ENCODE results near the gene TNS3.
A peak's percentile ranks its signal among the peaks of the same experiment; 100 is the strongest.
"Not testable (repeated sequence)": the region's sequence is repeated elsewhere in the genome, so short reads cannot be mapped to it uniquely, and the experiment has no call there.

Gene TNS3

DNA sequence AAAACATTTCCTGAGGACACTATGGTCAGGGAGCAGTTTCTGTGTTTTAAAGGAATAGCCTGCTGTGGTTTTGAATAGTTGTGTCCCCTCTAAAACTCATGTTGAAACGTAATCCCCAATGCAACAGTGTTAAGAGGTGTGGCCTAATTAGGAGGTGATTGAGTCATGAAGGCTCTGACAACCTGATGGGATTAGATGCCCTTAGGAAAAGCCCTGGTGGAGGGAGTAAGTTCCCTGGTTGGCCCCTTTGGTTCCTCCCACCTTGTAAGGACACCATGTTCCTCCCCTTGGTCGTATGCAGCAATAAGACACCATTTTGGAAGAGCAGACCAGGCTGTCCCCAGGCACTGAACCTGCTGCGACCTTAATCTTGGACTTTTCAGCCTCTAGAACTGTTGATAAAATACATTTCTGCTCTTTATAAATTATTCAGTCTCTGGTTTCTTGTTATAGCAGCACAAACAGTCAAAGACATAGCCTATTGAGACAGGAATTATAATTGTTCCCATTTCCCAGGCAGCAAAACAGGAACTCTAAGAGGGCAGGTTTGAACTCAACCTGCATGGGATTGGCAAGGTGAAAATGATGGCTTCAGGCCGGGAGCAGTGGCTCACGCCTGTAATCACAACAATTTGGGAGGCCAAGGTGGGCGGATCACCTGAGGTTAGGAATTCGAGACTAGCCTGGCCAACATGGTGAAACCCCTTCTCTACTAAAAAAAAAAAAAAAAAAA, 20.5 kb upstream of the TNS3 start:
- no peak for DNase-seq

DNA sequence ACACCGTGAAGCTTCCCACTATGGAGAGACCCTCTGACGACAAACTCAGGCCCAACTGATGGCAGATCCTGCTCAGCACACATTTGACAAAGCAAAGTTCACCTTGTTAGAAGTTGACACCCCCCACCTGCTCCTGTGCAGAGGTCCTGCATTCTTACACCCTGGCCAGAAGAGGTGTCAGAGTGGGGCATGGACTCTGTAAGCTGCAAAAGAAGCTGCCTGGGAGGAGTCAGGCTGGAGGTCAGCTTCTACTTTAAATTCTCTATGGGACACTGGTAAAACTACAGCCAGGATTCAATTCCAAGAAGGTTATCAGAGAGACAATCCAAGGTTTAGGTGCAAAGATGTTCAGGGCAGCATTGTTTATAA, 20.0 kb upstream of the TNS3 start:
- no peak for DNase-seq

DNA sequence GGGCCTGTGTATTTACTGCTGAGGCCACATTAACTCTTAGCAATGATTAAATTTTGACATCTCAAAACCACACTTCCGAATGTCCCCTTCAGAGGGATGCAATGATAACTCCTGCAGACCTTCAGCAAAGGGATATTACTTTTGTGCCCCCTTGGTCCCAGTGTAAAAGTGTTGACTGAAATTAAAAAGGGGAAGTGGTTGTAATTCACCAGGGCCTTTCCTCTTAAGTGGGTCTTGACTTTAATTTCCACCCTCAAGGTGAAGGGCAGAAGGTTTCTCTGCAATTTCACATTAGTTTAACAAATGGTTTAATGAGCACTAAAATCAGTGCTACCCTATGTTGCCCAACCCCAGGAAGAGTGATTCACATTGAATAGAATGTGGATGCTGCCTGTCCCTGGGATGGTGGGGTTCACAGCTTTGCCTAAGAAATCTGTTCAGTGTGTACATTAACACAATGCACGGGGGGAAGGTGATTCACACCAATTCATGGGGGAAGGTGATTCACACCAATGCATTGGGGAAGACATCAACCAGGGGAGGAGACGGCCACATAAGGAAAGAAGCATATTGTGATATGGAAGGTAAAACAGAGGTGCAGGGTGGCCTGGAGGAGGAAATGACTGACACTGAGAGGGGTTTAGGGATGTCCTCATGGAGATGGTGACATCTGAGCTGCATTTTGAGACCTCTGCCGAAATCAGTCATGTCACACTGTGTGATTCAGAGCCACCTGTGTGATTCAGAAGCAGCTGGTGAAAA, 19.4 kb upstream of the TNS3 start:
- no peak for DNase-seq

DNA sequence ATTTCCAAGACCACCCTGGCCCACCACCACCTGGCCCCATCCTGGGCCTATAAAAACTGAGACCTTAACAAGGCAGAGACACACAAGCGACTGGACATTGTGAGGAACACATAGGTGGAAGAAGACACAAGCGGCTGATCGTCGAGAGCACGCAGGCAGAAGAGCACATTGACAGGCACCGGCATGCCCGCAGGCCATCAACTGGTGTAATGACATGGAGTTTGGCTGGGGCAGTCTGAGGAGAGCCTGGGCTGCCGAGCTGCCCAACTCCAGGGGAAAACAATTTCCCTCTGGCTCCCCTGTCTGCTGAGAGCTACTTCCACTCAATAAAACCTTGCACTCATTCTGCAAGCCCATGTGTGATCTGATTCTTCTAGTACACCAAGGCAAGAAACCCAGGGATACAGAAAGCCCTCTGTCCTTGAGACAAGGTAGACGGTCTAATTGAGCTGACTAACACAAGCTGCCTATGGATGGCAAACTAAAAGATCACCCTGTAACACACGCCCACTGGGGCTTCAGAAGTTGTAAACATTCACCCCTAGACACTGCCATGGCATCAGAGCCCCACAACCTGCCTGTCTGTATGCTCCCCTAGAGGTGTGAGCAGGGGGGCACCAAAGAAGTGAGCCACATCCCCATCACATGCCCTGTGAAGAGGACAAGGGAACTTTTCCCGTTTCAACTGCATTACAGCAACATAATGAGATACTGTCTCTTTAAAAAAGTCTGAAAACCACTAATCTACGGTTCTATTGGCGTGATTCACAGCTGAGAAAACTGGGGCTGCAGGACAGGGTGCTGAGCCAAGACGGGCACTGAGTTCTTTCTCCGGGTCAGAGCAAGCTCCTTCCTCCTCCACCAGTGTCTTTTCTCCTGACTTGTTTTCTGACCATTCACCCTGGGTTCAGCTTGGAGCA, 18.5 kb upstream of the TNS3 start:
- no peak for DNase-seq

DNA sequence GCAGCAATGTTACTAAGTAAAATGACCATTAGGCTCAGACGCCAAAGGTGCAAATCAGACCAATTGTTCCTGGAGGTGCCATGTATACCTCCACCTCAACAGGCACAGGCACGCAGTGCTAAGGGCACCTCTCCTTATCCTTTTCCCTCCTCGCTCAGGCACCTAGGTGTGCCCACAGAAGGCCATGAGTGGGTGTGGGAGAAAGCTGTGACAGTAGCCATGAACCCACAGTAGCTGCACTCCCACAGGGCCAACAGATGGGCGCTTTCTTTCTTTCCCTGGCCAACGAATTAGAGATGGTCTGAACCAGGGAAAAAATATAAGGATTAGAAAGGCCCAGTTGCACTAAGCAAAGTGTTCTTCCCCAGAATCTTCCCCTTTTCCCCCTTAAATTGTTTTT, 15.5 kb upstream of the TNS3 start:
- DNase-seq: no peak

DNA sequence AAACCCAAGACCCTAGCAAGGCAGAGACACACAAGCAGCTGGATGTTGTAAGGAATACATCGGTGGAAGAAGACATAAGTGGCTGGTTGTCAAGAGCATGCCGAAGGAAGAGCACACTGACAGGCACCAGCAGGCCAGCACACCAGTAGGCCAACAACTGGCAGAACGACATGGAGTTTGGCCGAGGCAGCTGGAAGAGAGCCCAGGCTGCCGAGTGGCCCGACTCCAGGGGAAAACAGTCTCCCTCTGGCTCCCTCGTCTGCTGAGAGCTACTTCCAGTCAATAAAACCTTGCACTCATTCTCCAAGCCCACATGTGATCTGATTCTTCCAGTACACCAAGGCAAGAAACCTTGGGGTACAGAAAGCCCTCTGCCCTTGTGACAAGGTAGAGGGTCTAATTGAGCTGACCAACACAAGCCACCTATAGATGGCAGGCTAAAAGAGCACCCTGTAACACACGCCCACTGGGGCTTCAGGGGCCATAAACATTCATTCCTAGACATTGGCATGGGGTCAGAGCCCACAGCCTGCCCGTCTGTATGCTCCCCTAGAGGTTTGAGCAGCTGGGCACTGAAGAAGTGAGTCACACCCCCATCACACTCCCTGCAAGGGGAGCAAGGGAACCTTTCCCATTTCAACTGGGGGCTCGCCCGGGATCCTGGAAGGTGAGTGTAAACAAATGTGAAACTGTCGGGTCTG, 14.7 kb upstream of the TNS3 start:
- peak; percentile 44 to 58 for DNase-seq

DNA sequence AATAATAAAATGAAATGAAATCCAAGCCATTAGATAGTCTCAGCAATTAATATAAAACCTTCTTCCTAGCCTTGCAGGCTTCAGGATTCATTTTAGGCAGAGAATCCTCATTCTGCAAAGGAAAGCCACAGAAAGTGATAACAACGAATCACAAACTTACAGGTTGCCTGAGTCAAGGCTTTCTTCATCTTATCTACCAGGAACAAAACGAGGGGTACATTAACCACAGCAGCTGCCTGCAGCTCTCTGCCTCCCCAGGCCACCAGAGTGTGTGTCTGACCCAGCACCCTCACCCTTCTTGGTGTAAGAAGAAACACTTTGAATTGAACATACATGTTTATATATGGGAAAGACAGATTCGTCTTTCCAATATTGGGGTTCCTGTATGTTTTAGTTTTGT, 12.5 kb upstream of the TNS3 start:
- DNase-seq: no peak

DNA sequence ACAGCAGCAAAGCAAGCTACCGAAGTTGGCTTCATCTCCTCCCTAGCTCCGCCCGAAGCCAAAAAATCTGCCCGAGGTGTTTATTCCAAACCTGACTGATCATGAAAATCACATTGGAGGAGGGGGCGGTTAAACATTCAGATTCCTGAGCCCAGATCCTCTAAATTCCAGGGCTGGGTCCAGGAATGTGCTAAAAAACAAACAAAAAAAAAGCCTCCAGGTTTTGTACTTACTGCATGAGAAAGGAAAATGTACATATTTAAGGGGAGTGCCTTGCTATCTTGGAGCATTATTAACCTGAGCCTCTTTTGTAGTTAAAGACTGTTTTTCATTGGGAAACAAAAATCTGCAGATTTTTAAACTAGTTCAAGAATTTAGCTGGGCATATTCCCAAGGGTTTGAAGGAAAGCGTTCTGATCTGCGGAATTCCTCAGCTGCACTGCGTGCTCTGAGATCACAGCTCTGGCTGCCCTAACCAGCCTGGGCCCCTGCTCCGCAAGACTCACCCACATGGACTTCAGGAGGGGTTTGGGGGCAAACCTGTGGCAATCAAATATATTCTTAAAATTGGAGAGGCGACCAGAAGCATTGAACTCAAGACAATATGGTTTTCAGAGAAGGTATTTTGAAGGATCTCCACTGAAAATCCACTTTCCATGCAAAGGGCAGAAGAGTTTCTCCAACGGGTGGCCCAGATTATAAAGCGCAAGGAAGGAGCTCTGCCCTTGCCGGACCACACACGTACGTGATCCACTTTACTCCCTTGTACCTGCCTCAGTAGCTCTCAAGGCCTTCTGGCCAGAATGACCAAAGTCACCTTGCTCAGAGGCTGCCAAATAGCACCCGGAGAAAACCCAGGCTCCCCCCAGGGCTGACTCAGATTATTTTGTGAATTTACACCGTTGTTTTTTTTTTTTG, 10.0 kb upstream of the TNS3 start:
- DNase-seq: no peak

DNA sequence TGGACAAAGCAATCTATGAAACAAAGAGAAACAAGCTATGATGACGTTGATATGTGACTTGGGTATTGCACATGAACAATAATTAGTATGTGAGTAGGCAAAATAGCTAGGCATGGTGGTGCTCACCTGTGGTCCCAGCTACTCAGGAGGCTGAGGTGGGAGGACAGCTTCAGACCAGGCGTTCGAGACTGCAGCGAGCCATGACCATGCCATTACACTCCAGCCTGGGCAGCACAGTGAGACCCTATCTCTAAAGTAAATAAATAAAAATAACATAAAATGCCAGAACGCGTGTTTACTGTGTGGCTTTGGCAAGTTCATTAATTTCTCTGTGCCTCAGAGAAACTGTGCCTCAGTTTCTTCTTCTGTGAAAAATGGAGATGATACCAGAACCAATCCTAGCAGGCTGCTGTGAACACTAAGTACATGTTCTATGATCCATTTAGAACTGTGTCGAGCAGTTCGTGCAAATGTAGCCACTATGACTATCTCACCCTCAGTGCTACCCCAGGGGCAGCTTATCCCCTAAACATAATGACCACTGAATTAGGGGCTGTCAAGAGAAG, 9.3 kb upstream of the TNS3 start:
- no peak for DNase-seq

DNA sequence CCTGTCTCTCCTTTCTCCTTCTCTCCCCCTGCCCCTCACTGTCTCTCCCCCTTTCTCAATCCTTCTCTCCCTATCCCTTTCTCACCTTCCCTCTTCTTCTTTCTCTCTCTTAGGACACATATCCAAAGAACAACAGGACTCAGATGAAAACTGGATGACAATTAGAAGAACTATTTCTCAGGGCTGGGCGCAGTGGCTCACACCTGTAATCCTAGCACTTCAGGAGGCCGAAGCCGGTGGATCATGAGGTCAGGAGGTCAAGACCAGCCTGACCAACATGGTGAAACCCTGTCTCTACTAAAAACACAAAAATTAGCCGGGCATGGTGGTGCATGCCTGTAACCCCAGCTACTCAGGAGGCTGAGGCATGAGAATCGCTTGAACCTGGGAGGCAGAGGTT, 8.3 kb upstream of the TNS3 start:
- DNase-seq: not testable (repeated sequence)

DNA sequence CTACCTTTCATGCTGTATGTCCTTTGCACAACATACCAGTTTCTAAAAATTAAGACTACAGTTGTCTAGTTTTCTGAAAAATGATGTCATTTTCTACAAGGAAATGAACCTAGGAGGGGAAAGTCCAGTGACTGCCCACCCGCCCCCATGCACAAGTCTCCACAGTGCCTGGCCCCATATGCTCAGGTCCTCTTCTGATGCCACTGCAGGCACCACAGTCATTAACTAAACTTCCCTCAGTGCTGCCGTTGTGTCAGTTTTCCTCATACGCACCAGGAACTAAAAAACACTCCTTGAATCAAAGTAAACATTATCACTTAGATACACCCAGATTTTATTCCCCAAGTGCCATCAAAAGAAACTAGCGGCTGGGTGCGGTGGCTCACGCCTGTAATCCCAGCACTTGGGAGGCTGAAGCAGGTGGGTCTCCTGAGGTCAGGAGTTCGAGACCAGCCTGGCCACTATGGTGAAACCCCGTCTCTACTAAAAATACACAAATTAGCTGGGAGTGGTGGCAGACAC, 6.9 kb upstream of the TNS3 start:
- DNase-seq: no peak

DNA sequence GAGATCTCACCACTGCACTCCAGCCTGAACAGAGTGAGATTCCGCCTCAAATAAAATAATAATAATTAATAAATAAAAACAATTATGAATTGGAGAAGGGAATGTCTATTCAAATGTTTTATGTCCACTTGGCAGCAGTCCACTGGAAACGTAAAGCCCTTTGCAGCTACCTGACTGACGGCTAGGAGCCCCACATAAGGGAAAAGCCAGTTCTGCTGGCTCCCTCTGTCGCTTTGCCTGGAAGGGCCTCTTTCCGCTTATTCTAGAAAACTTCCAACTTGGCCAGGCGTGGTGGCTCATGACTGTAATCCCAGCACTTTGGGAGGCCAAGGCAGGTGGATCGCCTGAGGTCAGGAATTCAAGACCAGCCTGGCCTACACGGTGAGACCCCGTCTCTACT, 6.1 kb upstream of the TNS3 start:
- no peak for DNase-seq

DNA sequence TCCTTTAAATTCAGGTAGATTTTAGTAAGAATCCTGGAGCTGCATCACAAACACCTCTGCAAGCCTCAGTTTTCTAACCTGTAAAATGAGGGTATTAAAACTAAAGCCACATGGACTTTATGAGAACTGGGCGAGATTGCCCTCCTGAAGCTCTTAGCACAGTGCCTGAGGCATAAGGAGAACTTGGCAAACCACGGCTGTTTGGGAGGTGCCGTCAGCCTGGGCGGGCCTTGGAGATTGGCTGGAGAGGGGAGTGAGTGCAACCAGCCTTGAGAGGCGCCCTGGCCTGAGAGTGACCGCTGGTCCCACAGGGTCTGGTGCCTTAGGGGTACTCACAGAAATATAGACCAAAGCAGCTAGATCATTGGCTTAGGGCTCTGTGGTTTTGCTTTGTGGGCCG, 5.4 kb upstream of the TNS3 start:
- DNase-seq: no peak

DNA sequence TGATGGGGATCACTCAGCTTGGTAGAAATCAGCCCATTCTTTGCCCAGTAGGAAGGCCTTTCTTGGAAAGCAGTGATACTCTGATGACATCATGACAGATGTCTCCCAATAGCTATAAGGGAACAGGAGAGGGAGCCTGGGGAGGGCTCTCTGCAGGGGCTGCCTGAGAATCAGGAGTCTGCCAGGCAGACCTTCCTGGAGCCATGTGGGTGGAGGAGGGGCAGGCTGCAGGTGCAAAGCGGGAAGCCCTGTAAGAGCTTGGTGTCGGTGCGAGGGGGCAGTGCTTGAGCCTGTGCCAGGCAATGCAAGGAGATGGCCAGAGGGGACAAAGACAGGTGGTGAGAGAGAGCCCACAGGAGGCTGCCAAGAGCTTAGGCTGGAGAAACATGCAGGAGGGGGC, 5.0 kb upstream of the TNS3 start:
- DNase-seq: peak; percentile 88 to 91

DNA sequence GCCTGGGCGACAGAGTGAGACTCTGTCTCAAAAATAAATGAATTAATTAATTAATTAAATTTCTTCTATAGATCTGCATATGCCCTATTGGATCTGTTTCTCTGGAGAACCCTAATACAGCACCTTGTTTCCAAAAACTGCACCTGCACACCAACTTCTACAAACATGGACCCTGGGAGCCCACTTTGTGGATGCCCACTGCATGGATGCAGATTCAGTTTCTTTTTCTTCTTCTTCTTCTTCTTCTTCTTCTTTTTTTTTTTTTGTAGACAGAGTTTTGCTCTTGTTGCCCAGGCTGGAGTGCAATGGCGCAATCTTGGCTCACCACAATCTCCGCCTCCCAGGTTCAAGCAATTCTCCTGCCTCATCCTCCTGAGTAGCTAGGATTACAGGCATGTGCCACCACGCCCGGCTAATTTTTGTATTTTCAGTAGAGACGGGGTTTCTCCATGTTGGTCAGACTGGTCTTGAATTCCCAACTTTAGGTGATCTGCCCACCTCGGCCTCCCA, 4.3 kb upstream of the TNS3 start:
- DNase-seq: not testable (repeated sequence)

DNA sequence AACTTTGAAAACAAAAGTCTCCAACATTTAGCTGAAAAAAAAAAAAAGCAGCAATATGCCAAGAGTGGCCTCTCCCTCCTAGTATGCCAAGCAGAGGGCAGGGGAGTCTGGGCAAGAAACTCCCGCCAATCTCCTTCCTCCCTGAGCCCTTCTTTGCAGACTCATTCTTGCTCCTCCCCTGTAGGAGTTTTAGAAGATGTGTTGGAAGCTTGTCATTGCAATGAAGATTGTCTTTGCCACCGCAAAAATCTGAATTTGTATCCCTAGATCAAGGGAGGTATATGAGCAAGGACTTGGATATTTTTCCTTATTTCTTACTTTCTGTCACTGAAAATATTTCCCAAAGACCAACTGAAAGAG, 2.6 kb upstream of the TNS3 start:
- DNase-seq: no peak

DNA sequence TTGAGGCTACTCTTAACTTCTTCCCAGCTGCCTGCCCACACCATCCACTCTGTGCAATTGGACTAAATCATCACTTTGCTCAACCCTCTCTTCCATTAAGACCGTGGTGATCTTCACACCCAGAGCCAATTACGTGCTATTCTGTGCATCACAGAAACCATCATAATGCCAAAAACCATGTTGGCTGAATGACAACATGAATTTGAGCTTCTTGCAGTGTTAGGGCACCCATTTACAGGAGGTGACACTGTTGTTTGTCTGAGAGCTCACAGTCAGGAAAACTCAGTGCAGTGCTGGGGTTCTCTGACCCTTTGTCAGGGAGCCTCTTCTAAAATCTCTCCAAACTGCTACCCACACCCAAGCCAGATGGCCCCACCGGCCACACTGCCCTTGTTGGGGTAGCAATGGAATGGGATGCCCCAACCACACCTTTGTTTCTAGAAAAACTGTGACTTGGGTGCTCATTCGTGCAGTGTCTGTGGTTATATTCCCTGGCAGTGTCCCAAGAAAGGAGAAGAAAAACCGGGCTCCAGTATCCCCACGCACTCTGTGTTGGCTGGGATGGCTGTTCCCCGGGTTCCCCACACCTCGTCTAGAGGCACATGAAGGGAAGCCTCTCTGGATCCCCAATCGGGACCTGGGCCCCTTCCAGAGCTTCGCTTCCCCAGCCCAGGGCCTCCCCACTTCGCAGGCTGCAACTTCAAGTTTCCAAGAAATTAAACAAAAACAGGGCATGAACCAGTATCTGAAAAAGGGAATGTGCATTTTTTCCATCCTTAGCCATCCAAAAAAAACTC, 2.0 kb upstream of the TNS3 start:
- DNase-seq: no peak

DNA sequence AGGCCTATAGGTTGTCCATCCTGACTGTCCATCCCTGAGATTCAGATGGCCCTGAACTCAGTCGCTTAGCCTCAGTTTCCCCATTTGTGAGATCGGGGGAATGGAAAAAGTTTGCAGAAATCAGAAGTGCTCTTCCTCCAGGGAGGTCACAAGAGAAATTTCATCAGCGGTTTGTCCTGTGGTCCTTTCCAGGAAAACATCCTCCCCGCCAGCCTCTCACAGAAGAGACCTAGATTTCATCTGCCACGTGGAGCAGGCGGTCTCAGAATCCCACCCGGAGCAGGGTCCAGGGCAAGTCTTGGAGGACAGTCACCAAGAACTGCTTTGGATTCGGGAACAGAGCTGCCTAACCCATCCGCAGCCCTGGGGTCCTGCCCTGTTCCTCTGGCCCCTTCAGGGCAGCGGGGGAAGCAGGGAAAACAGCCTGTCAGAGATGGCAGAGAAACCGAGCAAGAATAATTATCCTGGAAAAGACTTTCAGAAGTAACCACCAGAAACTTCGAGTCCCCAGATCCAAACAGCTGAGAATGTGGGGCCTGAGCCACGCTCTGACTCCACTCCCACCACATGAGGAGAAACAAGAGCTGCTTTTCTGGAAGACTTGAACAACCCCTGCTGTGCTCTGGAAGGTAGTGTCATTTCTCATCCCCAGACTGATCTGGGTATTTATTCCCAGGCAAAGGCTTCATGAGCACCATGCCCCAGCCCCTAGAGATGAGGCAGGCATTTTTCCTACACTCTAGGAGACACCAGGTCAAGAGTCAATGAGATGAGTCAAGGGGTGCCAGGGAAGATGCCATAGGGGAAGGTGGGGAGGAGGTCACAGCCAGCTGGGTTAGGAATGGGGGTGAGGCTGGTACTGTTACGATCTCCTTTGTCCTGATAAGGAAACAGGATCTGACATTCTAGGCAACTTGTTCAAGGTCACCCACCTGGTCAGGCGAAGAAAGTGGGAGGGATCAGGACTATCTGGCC, 1.1 kb upstream of the TNS3 start:
- DNase-seq: no peak

DNA sequence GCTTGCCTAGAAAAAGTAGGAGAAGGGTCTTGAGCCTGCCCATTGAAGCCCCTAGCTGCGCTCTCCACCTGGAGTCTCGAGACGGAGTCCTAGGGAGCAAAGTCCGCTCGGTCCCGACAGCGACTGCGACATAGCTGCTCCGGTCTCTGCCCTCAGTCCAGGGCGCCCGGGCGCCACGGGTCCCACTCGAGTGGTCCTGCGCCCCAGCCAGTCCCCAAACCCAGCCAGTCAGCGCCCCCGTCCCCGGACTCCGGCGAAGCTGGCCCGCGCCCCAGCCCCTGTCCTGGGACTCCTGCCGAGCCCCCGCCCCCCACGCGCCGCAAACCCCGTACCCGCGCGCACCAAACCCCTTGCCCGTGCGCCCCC, 490 bp downstream of the TNS3 start:
- DNase-seq: no peak
